IPS DF 4.7 (cell line): ENCODE data around the gene WDR19.
A peak's percentile ranks its signal among the peaks of the same experiment; 100 is the strongest.
"Not testable (repeated sequence)": the region's sequence is repeated elsewhere in the genome, so short reads cannot be mapped to it uniquely, and the experiment has no call there.

ENCODE experiments used
- DNase-seq: peaks from one replicate; pipeline ENCODE4 v3.0.0-alpha.2; 2013; ENCODE audit warnings: low spot score; ENCODE audit errors: extremely low read depth

WDR19 gene

DNA sequence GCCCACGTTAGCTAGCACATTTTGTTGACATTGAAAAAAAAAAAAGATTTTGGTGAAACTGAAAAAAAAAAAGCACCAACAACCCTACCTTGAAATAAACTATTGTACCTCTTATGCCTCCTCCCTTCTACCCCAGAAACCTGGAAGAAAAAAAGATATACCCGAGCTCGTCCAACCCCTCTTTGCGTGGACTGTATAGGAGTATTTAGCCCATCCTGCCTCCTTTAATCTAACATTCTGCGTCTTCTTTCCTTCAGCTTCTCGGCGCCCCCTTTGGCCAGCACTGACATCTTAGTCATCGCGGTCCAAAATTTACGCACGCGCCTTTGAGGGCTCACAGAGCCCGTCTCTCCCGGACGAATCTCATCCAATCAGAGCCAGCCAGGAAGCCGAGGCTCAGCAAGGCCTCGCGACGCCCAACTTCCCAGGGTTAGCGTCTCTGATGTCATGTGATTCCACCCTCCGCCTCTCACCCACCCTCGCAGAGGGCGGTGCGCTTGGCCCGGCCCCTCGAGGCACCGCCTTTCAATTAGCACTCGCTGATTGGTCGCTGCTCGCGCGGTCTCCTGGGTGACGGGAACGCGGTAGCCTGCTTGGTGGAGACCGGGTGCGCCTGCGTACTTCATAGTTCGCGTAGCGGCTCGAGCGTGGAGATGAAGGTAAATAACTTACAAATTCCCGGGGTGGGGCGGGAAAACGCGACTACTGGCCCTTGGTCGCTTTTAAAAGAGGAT lies at the start of gene WDR19:
Gene WDR19, plus strand, starts transcription at position 625 of the 734 bp plus-strand sequence. Its CDS starts 29 bp downstream, at position 654.
- DNase-seq: peak; percentile 96

DNA sequence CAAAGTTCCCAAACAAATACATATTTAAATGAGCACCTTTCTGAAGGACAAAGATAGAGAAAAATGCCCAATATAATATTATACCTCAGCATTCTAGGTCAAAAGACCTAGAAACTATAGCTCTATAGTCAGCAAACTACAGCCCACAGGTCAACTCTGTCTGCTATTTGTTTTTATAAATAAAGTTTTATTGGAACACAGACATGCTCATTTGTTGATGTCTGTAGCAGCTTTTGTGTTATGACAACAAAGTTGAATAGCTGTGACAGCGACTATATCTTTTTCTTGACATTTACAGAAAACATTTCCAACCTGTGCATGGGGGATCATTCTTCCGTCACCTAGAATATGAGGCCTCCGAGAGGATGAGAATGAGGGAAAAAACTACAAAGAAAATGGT lies 48.7 kb upstream of the WDR19 start:
- no peak for DNase-seq

DNA sequence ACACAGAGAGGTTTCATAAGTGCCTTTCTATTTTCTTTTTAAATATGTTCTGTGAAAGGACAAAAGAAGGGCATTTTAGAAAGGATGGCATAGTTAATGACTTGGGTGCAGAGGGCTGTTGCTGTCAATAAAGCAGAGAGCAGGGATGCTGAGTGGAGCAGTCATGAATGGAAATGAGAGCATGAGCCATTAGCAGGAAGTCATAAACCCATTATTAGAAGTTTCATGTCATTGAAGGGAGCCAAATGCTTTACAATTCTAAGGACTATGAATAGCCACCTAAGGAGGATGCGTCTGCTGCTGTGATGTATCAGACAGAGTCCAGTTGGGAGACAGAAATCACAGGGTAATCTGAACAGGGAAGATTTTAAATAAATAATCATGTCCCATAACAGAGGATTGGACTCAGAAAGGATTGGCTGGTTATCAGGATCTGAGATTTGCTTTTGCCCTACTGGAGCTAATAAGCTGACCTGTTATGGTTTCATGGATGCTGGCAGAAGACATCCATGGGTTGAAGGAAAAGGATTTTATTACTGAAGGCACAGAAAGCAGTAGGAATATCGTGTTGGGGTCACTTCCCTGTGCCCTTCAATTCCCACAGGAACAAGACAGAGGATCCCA lies 47.5 kb upstream of the WDR19 start:
- DNase-seq: no peak

DNA sequence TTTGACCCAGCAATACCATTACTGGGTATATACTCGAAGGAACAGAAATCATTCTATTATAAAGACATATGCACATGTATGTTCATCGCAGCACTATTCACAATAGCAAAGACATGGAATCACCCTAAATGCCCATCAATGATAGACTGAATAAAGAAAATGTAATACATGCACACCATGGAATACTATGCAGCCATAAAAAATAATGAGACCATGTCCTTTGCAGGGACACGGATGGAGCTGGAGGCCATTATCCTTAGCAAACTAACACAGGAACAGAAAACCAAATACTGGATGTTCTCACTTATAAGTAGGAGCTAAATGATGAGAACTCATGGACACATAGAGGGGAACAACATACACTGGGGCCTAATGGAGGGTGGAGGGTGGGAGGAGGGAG lies 44.1 kb upstream of the WDR19 start:
- not testable (repeated sequence) for DNase-seq

DNA sequence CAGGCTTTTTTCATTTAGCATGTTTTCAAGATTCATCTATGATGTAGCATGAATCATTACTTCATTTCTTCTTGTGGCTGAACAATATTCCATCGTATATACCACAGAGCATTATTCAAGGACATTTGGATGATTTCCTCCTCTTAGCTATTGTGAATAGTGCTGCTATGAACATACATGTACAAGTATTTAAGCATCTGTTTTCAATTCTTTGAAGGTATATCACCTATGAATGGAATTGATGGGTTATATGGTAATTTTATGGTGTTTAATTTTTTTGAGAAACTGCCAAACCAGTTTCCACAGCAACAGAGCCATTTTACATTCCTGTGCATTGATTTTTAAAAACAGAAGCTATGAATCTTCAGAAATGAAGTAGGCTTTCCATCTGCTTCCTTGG lies 36.1 kb upstream of the WDR19 start:
- DNase-seq: no peak

DNA sequence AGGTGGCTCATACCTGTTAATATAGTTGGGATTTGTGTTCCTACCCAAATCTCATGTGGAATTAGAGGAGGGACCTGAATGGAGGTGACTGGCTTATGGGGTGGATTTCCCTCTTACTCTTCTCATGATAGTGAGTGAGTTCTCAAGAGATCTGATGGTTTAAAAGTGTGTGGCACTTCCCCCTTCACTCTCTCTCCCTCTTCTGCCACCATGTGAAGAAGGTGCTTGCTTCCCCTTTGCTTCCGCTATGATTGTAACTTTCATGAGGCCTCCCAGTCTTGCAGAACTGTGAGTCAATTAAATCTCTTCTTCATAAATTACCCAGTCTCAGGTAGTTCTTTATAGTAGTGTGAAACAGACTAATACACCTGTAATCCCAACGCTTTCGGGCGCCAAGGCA lies 28.3 kb upstream of the WDR19 start:
- no peak for DNase-seq

DNA sequence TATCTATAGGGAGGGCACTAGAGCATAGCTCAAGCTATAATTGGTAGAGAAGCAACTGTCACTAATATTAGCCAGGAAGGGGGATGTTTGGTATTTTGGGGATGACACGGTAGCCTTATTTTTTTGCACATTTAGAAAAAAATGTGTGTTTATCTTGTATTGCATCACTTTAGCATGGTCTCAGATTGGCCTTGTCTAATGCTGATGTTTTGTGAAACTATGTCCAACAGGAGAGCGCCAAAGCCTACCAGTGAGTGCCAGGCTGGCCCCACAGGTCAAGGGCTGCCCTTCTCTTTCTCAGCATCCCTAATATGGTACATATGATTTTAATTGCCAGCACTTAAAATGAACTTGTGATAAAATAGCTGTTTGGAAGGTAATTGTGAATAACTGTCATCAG lies 24.8 kb upstream of the WDR19 start:
- DNase-seq: no peak

DNA sequence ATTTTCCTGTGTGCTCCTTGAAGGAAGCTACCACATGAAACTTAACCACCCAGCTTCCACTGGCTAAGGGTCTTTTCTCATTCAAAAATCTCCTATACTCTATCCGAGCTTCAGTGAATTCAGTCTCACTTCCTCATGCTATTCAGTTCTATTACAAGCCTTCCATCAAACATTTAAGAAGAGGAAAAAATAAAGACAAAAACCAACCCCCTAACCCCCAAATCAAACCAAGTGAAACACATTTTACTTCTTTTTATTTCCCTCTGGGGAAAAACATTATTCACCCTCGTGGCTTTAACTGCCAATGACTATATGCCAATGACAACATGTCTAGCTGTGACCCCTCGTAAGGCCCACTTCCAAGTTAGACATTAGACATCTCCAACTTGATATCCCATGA lies 16.2 kb upstream of the WDR19 start:
- DNase-seq: no peak

DNA sequence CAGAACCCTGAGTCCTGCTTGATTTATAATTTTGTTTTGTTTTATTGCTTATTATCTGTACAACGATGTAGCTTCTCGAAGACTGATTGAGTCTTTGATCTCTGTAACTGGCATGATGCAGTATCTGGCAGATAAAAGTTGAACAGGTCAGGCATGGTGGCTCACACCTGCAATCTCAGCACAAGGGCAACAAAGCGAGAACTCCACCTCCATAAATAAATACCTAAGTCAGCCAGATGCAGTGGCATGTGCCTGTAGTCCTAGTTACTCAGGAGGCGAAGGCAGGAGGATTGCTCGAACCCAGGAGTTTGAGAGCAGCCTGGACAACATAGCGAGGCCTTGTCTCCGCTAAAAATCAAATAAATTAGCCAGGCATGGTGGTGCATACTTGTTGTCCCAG lies 15.7 kb upstream of the WDR19 start:
- no peak for DNase-seq

DNA sequence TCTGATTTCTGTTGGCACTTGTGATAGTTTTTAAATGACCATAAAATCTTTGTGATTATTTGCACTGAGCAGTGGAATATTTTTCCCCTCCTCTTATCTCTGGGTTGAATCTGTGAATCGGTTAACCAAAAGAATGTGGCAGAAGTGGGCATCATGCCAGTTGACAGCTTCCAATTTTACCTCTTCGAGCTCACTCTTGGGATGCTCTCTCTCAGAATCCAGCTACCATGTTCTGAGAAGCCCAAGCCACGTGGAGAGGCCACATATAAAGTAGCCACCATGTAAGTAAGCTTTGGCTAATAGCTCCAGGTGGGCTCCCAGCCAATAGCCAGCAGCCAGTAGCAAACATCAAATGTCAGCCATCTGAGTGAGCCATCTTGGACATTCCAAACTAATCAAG lies 12.9 kb upstream of the WDR19 start:
- DNase-seq: no peak

DNA sequence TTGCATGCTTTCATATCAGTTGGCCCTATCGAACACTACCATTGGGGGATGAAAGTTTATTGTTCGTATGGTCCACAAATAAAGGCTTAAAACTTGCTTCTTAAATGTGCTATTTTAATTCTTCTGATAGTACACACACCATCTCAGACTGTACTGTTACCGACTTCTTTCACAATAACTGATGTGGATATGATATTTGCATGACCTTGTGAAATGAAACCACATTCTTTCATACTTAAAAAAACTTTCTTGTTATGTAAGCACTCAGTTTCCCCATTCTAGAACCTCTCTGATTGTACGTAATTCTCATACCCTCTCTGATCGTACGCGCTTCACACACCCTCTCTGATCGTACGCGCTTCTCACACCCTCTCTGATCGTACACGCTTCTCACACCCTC lies 12.0 kb upstream of the WDR19 start:
- DNase-seq: no peak

DNA sequence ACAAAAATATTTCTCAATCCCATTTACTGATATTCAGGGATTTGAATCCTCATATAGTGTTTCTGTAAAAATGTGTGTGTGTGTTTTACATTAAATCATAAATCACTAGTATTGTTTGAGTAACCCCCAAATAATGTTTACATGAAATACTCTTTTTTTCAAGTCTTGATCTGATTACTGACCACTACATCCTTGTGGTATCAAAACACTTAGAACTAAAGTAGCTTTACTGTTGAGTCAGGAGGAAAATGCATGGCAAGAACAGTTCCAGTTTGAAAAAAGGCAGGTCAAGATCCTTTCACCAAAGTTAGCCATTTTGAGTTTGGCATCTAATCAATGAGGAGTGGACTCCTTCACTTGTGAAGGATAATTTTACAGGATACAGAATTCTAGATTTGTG lies 3.6 kb upstream of the WDR19 start:
- DNase-seq: no peak

DNA sequence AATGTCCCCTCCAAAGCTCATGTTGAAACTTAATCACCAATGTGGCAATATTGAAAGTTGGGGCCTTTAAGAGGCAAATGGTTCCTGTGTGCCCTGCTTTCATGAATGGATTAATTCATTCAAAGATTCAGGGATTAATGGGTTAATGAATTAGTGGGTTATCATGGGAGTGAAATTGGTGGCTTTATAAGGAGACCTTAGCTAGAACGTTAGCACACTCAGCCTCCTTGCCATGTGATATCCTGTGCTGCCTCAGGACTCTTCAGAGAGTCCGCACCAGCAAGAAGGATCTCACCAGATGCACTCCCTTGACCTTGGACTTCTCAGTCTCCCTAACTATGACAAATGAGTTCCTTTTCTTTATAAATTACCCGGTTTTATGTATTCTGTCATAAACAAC lies 2.6 kb upstream of the WDR19 start:
- no peak for DNase-seq

DNA sequence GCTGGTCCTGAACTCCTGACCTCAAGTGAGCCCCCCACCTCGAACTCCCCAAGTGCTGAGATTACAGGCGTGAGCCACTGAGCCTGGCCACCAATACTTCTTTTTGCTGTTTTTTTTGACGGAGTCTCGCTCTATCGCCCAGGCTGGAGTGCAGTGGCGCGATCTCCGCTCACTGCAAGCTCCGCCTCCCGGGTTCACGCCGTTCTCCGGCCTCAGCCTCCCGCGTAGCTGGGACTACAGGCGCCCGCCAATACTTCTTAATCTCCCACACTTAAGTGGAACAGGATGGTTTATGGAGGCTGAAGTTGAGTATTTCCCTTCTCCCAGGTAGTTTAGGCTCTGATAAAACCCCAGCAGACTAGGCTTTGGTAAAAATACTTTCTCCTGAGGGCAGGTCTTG lies 1.7 kb upstream of the WDR19 start:
- not testable (repeated sequence) for DNase-seq

DNA sequence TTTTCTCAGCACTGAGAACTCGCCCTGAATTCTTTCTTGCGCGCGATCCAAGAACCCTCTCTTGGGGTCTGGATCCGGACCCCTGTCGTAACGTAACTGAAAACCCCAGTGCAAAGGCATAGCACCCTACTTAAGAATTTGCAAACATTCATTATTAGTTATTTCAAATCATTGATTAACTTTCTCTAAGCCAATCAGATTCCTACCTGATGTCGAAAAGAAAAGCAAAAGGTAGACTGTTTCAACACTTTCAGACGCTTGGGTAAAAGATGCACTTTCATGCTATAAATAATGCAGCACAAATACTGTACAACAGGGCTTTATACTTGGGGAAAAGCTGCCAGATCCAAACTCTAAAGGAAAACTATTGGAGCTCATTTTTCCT lies 817 bp upstream of the WDR19 start:
- DNase-seq: no peak

DNA sequence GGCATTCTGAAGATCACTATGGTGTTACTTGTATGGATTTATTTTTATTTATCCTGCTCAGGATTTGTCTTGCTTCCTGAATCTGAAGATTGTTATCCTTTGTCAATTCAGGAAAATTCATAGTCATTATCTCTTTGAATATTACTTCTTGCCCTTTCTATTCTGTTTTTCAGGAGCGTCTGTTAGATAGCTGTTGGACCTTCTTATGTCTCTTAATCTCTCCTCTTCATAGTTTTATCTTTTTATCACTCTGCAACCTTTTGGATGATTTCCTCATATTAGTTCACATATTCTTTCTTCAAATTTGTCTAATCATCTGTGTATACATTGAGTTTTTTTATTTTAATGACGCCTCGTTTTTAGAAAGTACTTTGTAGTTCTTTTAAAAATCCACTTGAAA lies 19.6 kb downstream of the WDR19 start:
- DNase-seq: no peak

DNA sequence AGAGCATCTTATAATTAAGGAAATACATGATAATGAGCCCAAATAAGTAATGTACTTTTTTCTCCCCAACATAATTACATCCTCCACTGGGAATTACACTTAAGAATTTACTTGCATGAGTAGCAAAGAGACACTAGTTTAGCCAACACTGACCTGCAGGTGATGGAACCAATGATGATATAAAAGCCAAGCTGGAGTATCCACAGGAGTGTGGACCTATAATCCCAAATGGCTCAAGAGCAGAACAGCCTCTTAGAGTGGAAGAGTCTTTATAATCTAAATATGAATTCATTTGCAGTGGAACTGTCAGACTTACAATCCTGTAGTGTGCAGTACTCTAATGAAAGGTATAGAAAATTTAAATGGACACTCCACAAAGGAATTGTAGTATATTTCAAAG lies 22.2 kb downstream of the WDR19 start:
- no peak for DNase-seq

DNA sequence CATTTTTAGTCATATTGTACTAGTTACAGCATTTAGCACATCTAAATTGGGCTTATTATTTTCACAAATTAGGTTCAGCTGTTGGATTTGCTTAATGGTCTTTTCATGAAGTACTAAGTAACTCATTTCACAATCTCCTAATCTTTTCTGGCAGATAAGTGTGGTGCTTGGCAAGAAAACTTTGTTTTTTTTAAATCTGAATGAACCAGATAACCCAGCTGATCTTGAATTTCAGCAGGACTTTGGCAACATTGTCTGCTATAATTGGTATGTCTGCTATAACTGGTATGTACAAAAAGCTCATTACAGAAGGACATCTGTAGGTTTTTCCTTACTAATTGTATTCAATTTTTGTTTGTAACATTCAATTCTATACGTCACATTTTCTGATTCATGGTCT lies 22.7 kb downstream of the WDR19 start:
- DNase-seq: no peak

DNA sequence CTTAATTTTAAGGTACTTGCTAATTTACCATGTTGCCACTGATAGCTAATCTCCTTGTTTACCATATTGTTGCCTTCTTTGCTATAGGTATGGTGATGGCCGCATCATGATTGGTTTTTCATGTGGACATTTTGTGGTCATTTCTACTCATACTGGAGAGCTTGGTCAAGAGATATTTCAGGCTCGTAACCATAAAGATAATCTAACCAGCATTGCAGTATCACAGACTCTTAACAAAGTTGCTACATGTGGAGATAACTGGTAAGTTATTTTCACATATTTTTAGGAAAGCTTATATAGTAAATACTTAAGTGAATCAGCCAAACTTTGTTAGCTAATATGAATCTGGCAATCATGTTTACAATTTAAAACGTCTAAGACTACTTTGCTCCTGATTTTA lies 23.1 kb downstream of the WDR19 start:
- no peak for DNase-seq

DNA sequence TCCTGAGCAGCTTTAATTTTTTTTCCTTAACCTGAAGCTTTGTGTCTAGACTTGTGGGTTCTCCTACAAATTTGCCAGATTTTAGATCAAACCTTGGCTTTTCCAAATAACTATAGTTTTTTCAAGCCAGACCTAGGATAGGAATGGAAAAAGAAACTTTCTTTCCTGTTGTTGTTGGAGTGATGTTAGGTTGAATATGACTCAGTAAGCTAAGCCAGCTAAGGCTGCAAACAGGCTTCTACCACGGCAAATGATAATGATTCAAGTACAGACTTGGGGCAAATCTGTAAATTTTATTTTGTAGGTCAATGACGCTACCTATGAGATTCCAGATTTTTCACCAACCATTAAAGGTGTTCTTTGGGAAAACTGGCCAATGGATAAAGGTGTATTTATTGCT lies 45.6 kb downstream of the WDR19 start:
- DNase-seq: no peak

DNA sequence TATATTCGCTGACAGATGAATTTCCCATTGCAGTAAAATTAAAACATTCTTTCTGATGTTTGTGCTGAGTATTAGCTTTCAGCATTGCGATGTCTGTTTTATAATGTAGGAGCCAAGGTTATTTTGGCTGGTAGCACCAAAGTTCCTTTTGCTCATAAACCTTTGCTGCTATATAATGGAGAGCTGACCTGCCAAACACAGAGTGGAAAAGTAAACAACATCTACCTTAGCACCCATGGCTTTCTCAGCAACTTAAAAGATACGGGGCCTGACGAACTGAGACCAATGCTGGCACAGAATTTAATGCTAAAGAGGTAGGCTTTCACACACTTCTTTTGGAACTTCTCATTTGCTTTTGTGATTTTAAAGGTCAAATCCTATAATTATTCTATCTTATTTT lies 46.0 kb downstream of the WDR19 start:
- DNase-seq: no peak

DNA sequence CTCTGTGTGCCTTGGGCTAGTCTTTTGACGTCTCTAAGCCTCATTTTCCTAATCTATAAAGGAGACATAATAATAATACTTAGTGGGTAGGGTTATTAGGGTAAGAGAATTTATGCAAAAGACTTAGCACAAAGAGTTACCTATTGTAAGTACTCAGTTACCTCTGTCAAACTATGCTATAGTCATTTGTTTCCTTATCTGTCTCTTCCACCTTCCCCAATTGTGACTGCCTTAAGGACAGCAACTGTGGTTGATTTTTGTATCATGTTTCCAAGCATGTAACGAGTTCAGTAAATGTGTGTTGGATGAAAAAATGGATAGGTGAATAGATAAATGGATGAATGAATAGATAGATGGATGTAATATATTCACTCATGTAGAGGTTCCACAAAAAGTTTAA lies 48.1 kb downstream of the WDR19 start:
- no peak for DNase-seq

DNA sequence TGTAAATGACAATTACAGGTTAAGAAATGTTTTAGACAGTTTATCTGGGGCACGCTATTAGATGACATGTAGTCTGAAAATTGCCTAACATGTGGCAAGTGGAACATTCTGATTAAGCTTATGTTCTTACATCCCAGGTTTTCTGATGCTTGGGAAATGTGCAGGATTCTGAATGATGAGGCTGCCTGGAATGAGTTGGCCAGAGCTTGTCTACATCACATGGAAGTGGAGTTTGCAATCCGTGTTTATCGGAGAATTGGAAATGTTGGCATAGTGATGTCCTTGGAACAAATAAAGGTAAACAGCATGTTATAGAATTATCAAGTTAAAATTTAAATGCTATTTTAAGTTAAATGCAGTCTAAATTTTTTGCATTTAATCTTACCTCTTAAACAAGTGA lies 49.3 kb downstream of the WDR19 start:
- DNase-seq: no peak
